A549 (cell line): ENCODE measurements around the gene PELI2. TPM values are rescaled to one million over a fixed set of nuclear protein-coding genes. Genes with fewer than 3 reads are reported as not detected.

Source experiments
- ATAC-seq, 2 experiments: fragments of 200-7000 bp in 1 of 2; fragments of >200 bp in 1 of 2; cut with Nextera tagmentation in 1 of 2; cut with Tn5 transposase in 1 of 2; 3 replicates each; pipeline versions ENCODE4 v1.8.0 to v1.9.1; 2018 to 2020; ENCODE audit warnings: mild to moderate bottlenecking in 1 of 2, moderate library complexity in 1 of 2
- CTCF ChIA-PET: fragments of 300-600 bp; sonication (Branson Sonifier 250); formaldehyde crosslinking; extraction: SDS; loops from one replicate; lab custom pipeline; 2021; ENCODE audit warnings: antibody characterized with exemption, inconsistent platforms; lab: Yijun Ruan, JAX
- POLR2A ChIA-PET: fragments of 350-600 bp; formaldehyde crosslinking; extraction: SDS; loops from one replicate; lab custom pipeline; 2021; ENCODE audit warnings: antibody characterized with exemption, inconsistent platforms; lab: Yijun Ruan, JAX
- DNase-seq, 2 experiments: peaks; one replicate each; pipeline versions ENCODE4 v3.0.0 to v3.0.0-alpha.2; 2011 to 2016; ENCODE audit warnings: low read depth in 1 of 2, low spot score in 1 of 2
- FAIRE-seq: peaks from 2 replicates; lab custom pipeline; 2011; peaks lifted over from hg19 to GRCh38; lab: Jason Lieb, UNC
- H3K27ac ChIP-seq, 2 experiments: fragments of >200 bp; sonication (Bioruptor Twin); formaldehyde crosslinking; 3 replicates each; pipeline ENCODE4 v1.5.1; 2016 to 2017
- H3K4me1 ChIP-seq: fragments of >200 bp; sonication (Bioruptor Twin); formaldehyde crosslinking; 3 replicates; pipeline ENCODE4 v1.6.1; 2016
- H3K4me2 ChIP-seq: fragments of >200 bp; sonication (Bioruptor Twin); formaldehyde crosslinking; 3 replicates; pipeline ENCODE4 v1.6.1; 2016
- H3K4me3 ChIP-seq: fragments of >200 bp; sonication (Bioruptor Twin); formaldehyde crosslinking; 3 replicates; pipeline ENCODE4 v1.5.1; 2016
- H3K9me3 ChIP-seq: fragments of >200 bp; sonication (Bioruptor Twin); formaldehyde crosslinking; 3 replicates; pipeline ENCODE4 v1.6.1; 2016
- CEBPB ChIP-seq, 2 experiments: fragments of >200 bp in 1 of 2; sonication (Bioruptor Twin) in 1 of 2; formaldehyde crosslinking in 1 of 2; IDR thresholded peaks; 2 replicates each; pipeline ENCODE4 v1.6.1; 2012 to 2016
- HOXA7 ChIP-seq: fragments of 250-450 bp; sonication (Bioruptor Pico); IDR thresholded peaks from 2 replicates; pipeline ENCODE4 v1.5.0; 2020; ENCODE audit warnings: mild to moderate bottlenecking, moderate library complexity
- HOXB5 ChIP-seq: fragments of 250-450 bp; sonication (Bioruptor Pico); IDR thresholded peaks from 2 replicates; pipeline ENCODE4 v1.5.0; 2020; ENCODE audit warnings: mild to moderate bottlenecking, moderate library complexity
- KDM5A ChIP-seq: fragments of 200-600 bp; sonication (generic); IDR thresholded peaks from 2 replicates; pipeline ENCODE4 v1.6.1; 2016; ENCODE audit warnings: antibody characterized with exemption, mild to moderate bottlenecking
- MAFK ChIP-seq: fragments of 450-650 bp; IDR thresholded peaks from 2 replicates; pipeline ENCODE4 v1.6.1; 2014; ENCODE audit not compliant: partially characterized antibody
- MAZ ChIP-seq: fragments of 150-350 bp; IDR thresholded peaks from 2 replicates; pipeline ENCODE4 v1.6.1; 2014; ENCODE audit warnings: antibody characterized with exemption, low read depth, low read length, borderline replicate concordance
- MYC ChIP-seq: IDR thresholded peaks from 2 replicates; pipeline ENCODE4 v1.6.1; 2012; ENCODE audit warnings: mild to moderate bottlenecking, inconsistent platforms, low read length, improper control_type of control experiment, borderline replicate concordance
- NPAS2 ChIP-seq: fragments of 250-450 bp; sonication (Bioruptor Pico); IDR thresholded peaks from 2 replicates; pipeline ENCODE4 v1.8.0; 2022; ENCODE audit warnings: mild to moderate bottlenecking, moderate library complexity, borderline replicate concordance
- NR3C1 ChIP-seq: fragments of >200 bp; sonication (Bioruptor Twin); formaldehyde crosslinking; IDR thresholded peaks from 3 replicates; pipeline ENCODE4 v1.6.1; 2017
- POLR2AphosphoS2 ChIP-seq: conservative IDR thresholded peaks from 2 replicates; pipeline ENCODE4 v1.6.1; 2012; ENCODE audit warnings: low read length, improper control_type of control experiment, inconsistent platforms
- RNF2 ChIP-seq: fragments of 200-600 bp; sonication (generic); IDR thresholded peaks from 2 replicates; pipeline ENCODE4 v1.6.1; 2016; ENCODE audit warnings: low read depth, mild to moderate bottlenecking, antibody characterized with exemption, moderate library complexity, borderline replicate concordance
- TFCP2L1 ChIP-seq: fragments of 250-450 bp; sonication (Bioruptor Pico); IDR thresholded peaks from 2 replicates; pipeline ENCODE4 v1.5.0; 2021; ENCODE audit warnings: mild to moderate bottlenecking
- ZFP36 ChIP-seq: fragments of 450-650 bp; IDR thresholded peaks from 2 replicates; pipeline ENCODE4 v1.6.1; 2014; ENCODE audit warnings: borderline replicate concordance; ENCODE audit not compliant: partially characterized antibody
- WGBS: methylation state at CpG from one replicate; pipeline ENCODE4 v1.1.6; 2017; ENCODE audit errors: missing lambda C conversion rate; 5-methylcytosine and 5-hydroxymethylcytosine counted together
- polyA plus RNA-seq, 4 experiments: library from polyadenylated mRNA; depleted of rRNA in 3 of 4; stranded (reverse); fragments of >200 nt; fragmentation: RNase III in 1 of 4; extraction: RNeasy Plus Mini Kit Qiagen cat#74134 plus additional on column Dnase treatment in 1 of 4; gene quantifications; 2 replicates in 3 of 4; 3 replicates in 1 of 4; pipeline ENCODE4 v1.2.3, GENCODE V29; 2011 to 2017
- TF ChIP-seq, protein P1 (sequence below): fragments of >200 bp; sonication (Bioruptor Twin); formaldehyde crosslinking; IDR thresholded peaks from 3 replicates; pipeline ENCODE4 v1.5.1; 2016
- TF ChIP-seq, protein P2 (sequence below): IDR thresholded peaks from 2 replicates; pipeline ENCODE4 v1.6.1; 2012; ENCODE audit warnings: low read depth, borderline replicate concordance
- TF ChIP-seq, protein P3 (sequence below): fragments of 150-350 bp; IDR thresholded peaks from 2 replicates; pipeline ENCODE4 v1.6.1; 2014; ENCODE audit warnings: low read depth, mild to moderate bottlenecking, low read length
- TF ChIP-seq, protein P4 (sequence below): fragments of 200-600 bp; sonication (generic); IDR thresholded peaks from 2 replicates; pipeline ENCODE4 v1.6.1; 2016; ENCODE audit warnings: antibody characterized with exemption, mild to moderate bottlenecking, moderate library complexity

PELI2 gene
- polyA plus RNA-seq, 2 of the 4 experiments (the other 2 are of a cell fraction), result 0.93 to 7.2 TPM

DNA sequence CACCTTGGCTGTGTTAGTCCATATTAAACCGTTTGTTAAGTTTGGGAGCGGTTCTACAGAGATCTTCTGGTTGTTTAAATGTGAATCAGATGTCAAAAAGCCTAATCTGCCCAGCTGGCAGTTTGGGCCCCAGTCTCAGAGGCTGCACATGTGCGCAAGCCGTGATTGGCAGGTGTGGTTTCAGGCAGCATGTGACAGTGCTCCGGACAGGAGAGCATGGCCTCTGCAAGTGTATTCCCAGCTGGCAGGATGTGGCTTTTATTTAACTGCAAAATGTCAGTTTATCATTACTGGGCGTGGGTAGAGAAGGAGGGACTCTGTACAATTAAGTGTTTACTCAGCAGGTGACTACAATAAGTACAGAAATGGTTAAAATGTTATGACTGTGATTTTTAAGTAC, 77.5 kb downstream of the PELI2 start:
- H3K4me3 ChIP-seq, result no peak overlapping the region
- DNase-seq, result no peak
- FAIRE-seq, result no peak
- TF ChIP-seq MYC, result no peak
- no peak for TF ChIP-seq NPAS2 (CRISPR knock-in tag)
- no peak for TF ChIP-seq CEBPB (IDR thresholded peaks at IDR 0.05)
- no peak for TF ChIP-seq TFCP2L1 (CRISPR knock-in tag)
- no peak for TF ChIP-seq ZFP36
- TF ChIP-seq HOXB5, result no peak
- no peak for TF ChIP-seq RNF2
- TF ChIP-seq KDM5A, result no peak
- TF ChIP-seq POLR2AphosphoS2, result no peak
- no peaks in the 10 kb centered on the region for H3K9me3 ChIP-seq
- CTCF ChIA-PET, result interaction anchor here (1.0 to 1.2 kb wide), 2 partner anchors 14 to 29 kb away, joined by 3 to 4 read pairs; no protein-coding TSS in a partner anchor
- WGBS, result 71% methylated on average over 6 of the region's 6 CpGs
- H3K27ac ChIP-seq, result peak overlapping the region in 1 of 2 experiments; percentile 8; a peak in 1 of 6 replicates
- POLR2A ChIA-PET, result no interaction called here
- peak overlapping the region; percentile 48 for H3K4me2 ChIP-seq
- peaks cover 36% of the 10 kb centered on the region for H3K4me1 ChIP-seq
- no peak for ATAC-seq

DNA sequence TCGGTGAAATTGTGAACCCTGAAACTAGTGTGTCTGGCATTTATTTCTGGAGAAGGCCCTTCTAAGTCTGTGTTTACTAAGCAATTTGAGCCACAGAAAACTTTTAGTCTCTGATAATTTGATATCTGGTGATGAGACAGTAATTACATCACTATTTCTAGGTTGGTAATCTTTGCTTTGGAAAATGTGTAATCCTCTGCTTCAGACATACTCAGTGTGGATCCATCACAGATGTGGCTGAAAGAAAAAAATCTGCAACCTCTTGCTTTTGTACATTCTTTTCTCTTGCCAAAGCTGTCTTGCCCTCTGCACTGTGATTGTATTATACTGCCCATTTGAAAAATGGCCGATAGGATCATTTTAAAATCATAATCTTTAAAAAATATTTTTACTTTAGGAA, 78.1 kb downstream of the PELI2 start:
- TF ChIP-seq, protein P1, sequence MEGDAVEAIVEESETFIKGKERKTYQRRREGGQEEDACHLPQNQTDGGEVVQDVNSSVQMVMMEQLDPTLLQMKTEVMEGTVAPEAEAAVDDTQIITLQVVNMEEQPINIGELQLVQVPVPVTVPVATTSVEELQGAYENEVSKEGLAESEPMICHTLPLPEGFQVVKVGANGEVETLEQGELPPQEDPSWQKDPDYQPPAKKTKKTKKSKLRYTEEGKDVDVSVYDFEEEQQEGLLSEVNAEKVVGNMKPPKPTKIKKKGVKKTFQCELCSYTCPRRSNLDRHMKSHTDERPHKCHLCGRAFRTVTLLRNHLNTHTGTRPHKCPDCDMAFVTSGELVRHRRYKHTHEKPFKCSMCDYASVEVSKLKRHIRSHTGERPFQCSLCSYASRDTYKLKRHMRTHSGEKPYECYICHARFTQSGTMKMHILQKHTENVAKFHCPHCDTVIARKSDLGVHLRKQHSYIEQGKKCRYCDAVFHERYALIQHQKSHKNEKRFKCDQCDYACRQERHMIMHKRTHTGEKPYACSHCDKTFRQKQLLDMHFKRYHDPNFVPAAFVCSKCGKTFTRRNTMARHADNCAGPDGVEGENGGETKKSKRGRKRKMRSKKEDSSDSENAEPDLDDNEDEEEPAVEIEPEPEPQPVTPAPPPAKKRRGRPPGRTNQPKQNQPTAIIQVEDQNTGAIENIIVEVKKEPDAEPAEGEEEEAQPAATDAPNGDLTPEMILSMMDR, result no peak
- TF ChIP-seq, protein P2, sequence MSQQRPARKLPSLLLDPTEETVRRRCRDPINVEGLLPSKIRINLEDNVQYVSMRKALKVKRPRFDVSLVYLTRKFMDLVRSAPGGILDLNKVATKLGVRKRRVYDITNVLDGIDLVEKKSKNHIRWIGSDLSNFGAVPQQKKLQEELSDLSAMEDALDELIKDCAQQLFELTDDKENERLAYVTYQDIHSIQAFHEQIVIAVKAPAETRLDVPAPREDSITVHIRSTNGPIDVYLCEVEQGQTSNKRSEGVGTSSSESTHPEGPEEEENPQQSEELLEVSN, result no peak
- TF ChIP-seq NR3C1 (no peak), MAZ (no peak), HOXA7 (CRISPR knock-in tag) (no peak), ZFP36 (no peak)
- TF ChIP-seq, protein P3, sequence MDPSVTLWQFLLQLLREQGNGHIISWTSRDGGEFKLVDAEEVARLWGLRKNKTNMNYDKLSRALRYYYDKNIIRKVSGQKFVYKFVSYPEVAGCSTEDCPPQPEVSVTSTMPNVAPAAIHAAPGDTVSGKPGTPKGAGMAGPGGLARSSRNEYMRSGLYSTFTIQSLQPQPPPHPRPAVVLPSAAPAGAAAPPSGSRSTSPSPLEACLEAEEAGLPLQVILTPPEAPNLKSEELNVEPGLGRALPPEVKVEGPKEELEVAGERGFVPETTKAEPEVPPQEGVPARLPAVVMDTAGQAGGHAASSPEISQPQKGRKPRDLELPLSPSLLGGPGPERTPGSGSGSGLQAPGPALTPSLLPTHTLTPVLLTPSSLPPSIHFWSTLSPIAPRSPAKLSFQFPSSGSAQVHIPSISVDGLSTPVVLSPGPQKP, result no peak
- Histone ChIP-seq H3K4me2 (peak overlapping the region; percentile 48), H3K4me3 (no peak overlapping the region), H3K9me3 (peaks cover 3% of the 10 kb centered on the region; the same call in 1 of the 3 replicates), H3K27ac (peak overlapping the region in 1 of 2 experiments; percentile 4; a peak in 1 of 6 replicates), H3K4me1 (peaks cover 36% of the 10 kb centered on the region)
- ChIA-PET CTCF (interaction anchor here (1.8 kb wide), 1 partner anchor 26 kb away, joined by 4 read pairs; no protein-coding TSS in a partner anchor), POLR2A (no interaction called here)
- DNase-seq (no peak), ATAC-seq (no peak), FAIRE-seq (no peak)
- 47% methylated on average over 2 of the region's 2 CpGs for WGBS

DNA sequence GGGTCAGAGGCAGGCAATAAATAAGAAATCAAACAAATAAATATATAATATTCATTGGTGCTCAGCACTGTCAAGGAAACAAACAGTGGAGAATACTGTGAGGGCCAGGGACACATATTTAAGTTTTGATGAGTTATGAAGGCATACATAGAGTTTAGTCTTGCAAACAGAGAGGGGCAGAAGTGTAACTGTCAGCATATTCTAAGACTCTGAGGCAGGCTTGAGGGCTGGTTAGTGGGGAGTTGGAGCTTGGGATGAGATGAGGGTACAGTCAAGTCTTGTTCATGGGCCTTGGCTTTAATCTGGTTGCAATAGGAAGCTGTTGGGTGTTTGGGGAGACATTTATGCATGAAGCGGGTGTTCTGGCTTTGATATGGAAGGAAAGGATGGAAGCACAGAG, 78.9 kb downstream of the PELI2 start:
- ATAC-seq (no peak), FAIRE-seq (no peak)
- POLR2A ChIA-PET, result no interaction called here

More for the DNA sequence above, 78.9 kb downstream of the PELI2 start:
- WGBS, result 100% methylated on average over 1 of the region's 1 CpG
- TF ChIP-seq, protein P4, sequence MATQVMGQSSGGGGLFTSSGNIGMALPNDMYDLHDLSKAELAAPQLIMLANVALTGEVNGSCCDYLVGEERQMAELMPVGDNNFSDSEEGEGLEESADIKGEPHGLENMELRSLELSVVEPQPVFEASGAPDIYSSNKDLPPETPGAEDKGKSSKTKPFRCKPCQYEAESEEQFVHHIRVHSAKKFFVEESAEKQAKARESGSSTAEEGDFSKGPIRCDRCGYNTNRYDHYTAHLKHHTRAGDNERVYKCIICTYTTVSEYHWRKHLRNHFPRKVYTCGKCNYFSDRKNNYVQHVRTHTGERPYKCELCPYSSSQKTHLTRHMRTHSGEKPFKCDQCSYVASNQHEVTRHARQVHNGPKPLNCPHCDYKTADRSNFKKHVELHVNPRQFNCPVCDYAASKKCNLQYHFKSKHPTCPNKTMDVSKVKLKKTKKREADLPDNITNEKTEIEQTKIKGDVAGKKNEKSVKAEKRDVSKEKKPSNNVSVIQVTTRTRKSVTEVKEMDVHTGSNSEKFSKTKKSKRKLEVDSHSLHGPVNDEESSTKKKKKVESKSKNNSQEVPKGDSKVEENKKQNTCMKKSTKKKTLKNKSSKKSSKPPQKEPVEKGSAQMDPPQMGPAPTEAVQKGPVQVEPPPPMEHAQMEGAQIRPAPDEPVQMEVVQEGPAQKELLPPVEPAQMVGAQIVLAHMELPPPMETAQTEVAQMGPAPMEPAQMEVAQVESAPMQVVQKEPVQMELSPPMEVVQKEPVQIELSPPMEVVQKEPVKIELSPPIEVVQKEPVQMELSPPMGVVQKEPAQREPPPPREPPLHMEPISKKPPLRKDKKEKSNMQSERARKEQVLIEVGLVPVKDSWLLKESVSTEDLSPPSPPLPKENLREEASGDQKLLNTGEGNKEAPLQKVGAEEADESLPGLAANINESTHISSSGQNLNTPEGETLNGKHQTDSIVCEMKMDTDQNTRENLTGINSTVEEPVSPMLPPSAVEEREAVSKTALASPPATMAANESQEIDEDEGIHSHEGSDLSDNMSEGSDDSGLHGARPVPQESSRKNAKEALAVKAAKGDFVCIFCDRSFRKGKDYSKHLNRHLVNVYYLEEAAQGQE, result no peak
- peak; percentile 80 for TF ChIP-seq MAFK
- peaks cover 5% of the 10 kb centered on the region; the same call in 1 of the 3 replicates for H3K9me3 ChIP-seq
- no peak for DNase-seq
- peak overlapping the region in 1 of 2 experiments; percentile 45; a peak in 3 of 6 replicates for H3K27ac ChIP-seq
- H3K4me2 ChIP-seq, result no peak overlapping the region
- H3K4me1 ChIP-seq, result peaks cover 36% of the 10 kb centered on the region
- no peak overlapping the region for H3K4me3 ChIP-seq
- CTCF ChIA-PET, result interaction anchor here (1.8 kb wide), 1 partner anchor 25 kb away, joined by 4 read pairs; no protein-coding TSS in a partner anchor
